Tibial nerve (tissue), 4 donors: ENCODE data around the gene TM4SF4. TPM values are rescaled to one million over a fixed set of nuclear protein-coding genes. Genes with fewer than 3 reads are reported as not detected.

ENCODE experiments used
- DNase-seq, 2 donors: peaks; one replicate each; pipeline ENCODE4 v3.0.0-alpha.2; 2019; ENCODE audit warnings: low spot score in 2 of 2
- H3K27ac ChIP-seq, 4 donors: fragments of 200-600 bp; sonication (generic) in 3 of 4; one replicate each; pipeline ENCODE4 v1.5.1; 2017 to 2019; ENCODE audit warnings: mild to moderate bottlenecking in 1 of 4
- H3K27me3 ChIP-seq, 2 donors: fragments of 200-600 bp; sonication (generic) in 1 of 2; one replicate each; pipeline versions ENCODE4 v1.5.1 to v1.6.0; 2017 to 2019
- H3K36me3 ChIP-seq, 3 donors: fragments of 200-600 bp; sonication (generic); one replicate each; pipeline ENCODE4 v1.5.1; 2018 to 2019
- H3K4me1 ChIP-seq, 4 donors: fragments of 200-600 bp; sonication (generic) in 3 of 4; one replicate each; pipeline ENCODE4 v1.5.1; 2017 to 2019
- H3K4me3 ChIP-seq, 4 donors: fragments of 200-600 bp; sonication (generic) in 3 of 4; one replicate each; pipeline ENCODE4 v1.5.1; 2017 to 2019; ENCODE audit warnings: mild to moderate bottlenecking in 1 of 4, moderate library complexity in 1 of 4
- H3K9me3 ChIP-seq, 4 donors: fragments of 200-600 bp; sonication (generic) in 3 of 4; one replicate each; pipeline ENCODE4 v1.5.1; 2017 to 2019
- EP300 ChIP-seq, 2 donors: sonication (generic); formaldehyde crosslinking; IDR thresholded peaks; one replicate each; pipeline ENCODE4 v1.6.1; 2017; ENCODE audit warnings: antibody characterized with exemption in 2 of 2, mild to moderate bottlenecking in 1 of 2
- POLR2A ChIP-seq, 2 donors: fragments of 450-650 bp; IDR thresholded peaks; one replicate each; pipeline ENCODE4 v1.6.1; 2017; ENCODE audit warnings: antibody characterized with exemption in 2 of 2, mild to moderate bottlenecking in 2 of 2, moderate library complexity in 2 of 2
- WGBS, 2 donors: methylation state at CpG; one replicate each; pipeline ENCODE4 v1.1.5; 2018; 5-methylcytosine and 5-hydroxymethylcytosine counted together
- total RNA-seq, 4 donors: library from RNA; depleted of rRNA; stranded (reverse); fragments of >200 nt; gene quantifications; one replicate each; pipeline ENCODE4 v1.1.0, GENCODE V29; 2016
- TF ChIP-seq, protein P1 (sequence below), 5 experiments: fragments of 200-600 bp in 3 of 5; fragments of 450-650 bp in 2 of 5; sonication (generic) in 3 of 5; IDR thresholded peaks; one replicate each; pipeline ENCODE4 v1.5.1; 2016 to 2019; ENCODE audit warnings: antibody characterized with exemption in 5 of 5, mild to moderate bottlenecking in 3 of 5, moderate library complexity in 2 of 5

The TM4SF4 gene
- total RNA-seq, 4 donors from 2014 or later, result not detected

DNA sequence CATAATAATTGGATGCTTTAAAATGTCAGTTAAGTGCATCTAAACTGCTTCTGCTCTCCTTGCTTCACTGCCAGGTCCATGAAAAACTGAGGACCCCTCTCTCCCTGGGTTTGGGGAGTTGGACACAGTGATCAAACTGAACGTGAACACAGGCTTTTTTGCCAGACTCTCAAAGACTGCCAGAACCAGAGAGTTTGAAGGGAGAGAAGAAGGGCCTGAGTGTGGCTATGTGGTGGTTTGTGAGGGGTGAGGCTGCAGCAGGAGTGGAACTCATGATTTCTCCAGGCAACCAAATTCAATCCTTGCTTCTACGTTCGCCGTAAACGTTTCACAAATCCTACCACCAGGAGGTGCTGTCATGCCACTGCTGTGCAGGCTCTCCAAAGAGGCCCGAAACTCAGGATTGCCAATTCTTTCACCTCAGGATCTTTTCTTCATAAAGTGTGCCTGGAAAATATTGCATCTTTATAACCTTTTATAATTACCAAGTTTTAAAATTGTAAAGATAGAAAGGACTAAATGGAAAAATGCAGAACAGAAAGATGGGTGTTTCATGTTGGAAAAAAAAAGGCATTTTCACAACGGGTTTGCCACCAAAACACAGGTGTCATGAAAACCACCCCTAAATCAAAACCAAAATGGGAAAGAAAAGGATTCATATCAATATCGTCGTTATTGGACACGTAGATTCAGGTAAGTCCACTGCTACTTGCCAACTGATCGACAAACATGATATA is 19.7 kb downstream of the TM4SF4 start:
- Histone ChIP-seq H3K36me3 (no peaks in the 10 kb centered on the region), H3K4me1 (no peaks in the 10 kb centered on the region), H3K4me3 (no peak overlapping the region), H3K27me3 (no peaks in the 10 kb centered on the region), H3K9me3 (peaks cover 0 to 6% (median 0%) of the 10 kb centered on the region in 4 donors), H3K27ac (no peak overlapping the region)
- WGBS, 2 donors, result 34% methylated on average over 11 of the region's 11 CpGs
- DNase-seq, result peak; percentile 47 to 76
- TF ChIP-seq, protein P1, sequence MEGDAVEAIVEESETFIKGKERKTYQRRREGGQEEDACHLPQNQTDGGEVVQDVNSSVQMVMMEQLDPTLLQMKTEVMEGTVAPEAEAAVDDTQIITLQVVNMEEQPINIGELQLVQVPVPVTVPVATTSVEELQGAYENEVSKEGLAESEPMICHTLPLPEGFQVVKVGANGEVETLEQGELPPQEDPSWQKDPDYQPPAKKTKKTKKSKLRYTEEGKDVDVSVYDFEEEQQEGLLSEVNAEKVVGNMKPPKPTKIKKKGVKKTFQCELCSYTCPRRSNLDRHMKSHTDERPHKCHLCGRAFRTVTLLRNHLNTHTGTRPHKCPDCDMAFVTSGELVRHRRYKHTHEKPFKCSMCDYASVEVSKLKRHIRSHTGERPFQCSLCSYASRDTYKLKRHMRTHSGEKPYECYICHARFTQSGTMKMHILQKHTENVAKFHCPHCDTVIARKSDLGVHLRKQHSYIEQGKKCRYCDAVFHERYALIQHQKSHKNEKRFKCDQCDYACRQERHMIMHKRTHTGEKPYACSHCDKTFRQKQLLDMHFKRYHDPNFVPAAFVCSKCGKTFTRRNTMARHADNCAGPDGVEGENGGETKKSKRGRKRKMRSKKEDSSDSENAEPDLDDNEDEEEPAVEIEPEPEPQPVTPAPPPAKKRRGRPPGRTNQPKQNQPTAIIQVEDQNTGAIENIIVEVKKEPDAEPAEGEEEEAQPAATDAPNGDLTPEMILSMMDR (IDR thresholded peaks at IDR 0.05), result peak; percentile 63 to 80 (median 76)
- TF ChIP-seq POLR2A (IDR thresholded peaks at IDR 0.05), result no peak
- TF ChIP-seq EP300 (IDR thresholded peaks at IDR 0.05), result no peak

DNA sequence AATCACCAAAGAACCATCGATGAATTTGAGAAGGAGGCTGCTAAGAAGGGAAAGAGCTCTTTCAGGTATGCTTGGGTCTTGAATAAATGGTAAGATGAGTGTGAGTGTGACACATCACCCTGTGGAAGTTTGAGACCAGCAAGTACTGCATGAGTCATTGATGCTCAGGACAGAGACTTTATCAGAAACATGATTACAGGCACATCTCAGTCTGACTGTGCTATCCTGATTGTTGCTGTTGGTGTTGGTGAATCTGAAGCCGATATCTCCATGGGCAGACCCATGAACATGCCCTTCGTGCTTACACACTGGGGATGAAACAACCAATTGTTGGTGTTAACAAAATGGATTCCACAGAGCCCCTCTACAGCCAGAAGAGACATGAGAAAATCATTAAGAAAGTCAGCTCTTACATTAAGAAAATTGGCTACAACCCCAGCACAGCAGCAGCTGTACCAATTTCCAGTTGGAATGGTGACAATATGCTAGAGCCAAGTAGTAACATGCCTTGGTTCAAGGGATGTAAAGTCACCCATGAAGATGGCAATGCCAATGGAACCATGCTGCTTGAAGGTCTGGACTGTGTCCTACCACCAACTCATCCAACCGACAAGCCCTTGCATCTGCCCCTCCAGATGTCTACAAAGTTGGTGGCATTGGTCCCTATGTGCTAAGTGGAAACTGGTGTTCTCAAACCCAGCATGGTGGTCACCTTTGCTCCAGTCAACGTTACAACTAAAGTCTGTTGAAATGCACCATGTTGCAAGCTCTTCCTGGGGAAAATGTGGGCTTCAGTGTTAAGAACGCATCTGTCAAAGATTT is 20.5 kb downstream of the TM4SF4 start:
- H3K27ac ChIP-seq, result no peak overlapping the region
- TF ChIP-seq POLR2A (IDR thresholded peaks at IDR 0.05) (no peak), EP300 (IDR thresholded peaks at IDR 0.05) (no peak)
- TF ChIP-seq, protein P1 (IDR thresholded peaks at IDR 0.05), result no peak
- H3K4me1 ChIP-seq, result no peaks in the 10 kb centered on the region
- no peak overlapping the region for H3K4me3 ChIP-seq
- no peaks in the 10 kb centered on the region for H3K36me3 ChIP-seq
- H3K9me3 ChIP-seq, result peaks cover 0 to 6% (median 0%) of the 10 kb centered on the region in 4 donors
- no peaks in the 10 kb centered on the region for H3K27me3 ChIP-seq
- WGBS, 2 donors, result 90 to 100% methylated on average over 6 of the region's 6 CpGs
- DNase-seq, result no peak

DNA sequence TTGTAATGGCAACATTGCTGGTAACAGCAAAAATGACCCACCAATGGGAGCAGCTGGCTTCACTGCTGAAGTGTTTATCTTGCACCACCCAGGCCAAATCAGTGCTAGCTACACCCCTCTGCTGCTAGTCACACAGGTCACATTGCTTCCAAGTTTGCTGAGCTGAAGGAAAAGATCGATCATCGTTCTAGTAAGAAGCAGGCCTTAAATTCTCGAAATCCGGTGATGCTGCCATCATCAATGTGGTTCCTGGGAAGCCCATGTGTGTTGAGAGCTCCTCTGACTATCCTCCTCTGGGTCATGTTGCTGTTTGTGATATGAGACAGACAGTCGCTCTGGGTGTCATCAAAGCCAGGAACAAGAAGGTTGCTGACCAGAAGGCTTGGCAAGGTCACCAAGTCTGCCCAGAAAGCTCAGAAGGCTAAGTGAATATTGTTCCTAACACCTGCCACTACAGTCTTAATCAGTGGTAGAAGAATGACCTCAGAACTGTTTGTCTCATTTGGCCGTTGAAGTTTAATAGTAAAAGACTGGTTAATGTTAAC is 21.2 kb downstream of the TM4SF4 start:
- H3K4me3 ChIP-seq, result no peak overlapping the region
- H3K36me3 ChIP-seq, result no peaks in the 10 kb centered on the region
- TF ChIP-seq EP300 (IDR thresholded peaks at IDR 0.05) (no peak), POLR2A (IDR thresholded peaks at IDR 0.05) (no peak)
- TF ChIP-seq, protein P1 (IDR thresholded peaks at IDR 0.05), result no peak
- no peak overlapping the region for H3K27ac ChIP-seq
- no peak for DNase-seq
- H3K4me1 ChIP-seq, result no peaks in the 10 kb centered on the region
- no peaks in the 10 kb centered on the region for H3K9me3 ChIP-seq
- no peaks in the 10 kb centered on the region for H3K27me3 ChIP-seq
- 88 to 98% methylated on average over 6 of the region's 6 CpGs for WGBS, 2 donors

DNA sequence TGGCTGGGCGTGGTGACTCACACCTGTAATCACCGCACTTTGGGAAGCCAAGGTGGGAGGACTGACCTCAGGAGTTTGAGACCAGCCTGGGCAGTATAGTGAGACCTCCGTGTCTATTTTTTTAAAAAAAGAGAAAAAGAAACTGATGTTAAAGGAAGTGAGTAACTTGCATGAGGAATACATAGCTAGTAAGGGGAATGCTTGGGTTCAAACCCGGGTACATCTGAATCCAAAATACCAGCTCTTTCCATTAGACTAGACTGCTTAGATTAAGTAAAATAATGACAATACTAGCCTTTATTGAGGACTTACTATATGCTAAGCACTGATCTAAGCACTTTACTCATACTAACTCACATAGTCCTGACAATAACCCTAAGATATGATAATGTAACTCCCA is 22.4 kb downstream of the TM4SF4 start:
- Histone ChIP-seq H3K27me3 (no peaks in the 10 kb centered on the region), H3K9me3 (no peaks in the 10 kb centered on the region), H3K36me3 (no peaks in the 10 kb centered on the region), H3K27ac (no peak overlapping the region), H3K4me3 (no peak overlapping the region), H3K4me1 (no peaks in the 10 kb centered on the region)
- TF ChIP-seq POLR2A (IDR thresholded peaks at IDR 0.05) (no peak), EP300 (IDR thresholded peaks at IDR 0.05) (no peak)
- TF ChIP-seq, protein P1 (IDR thresholded peaks at IDR 0.05), result no peak
- no peak for DNase-seq
- WGBS, 2 donors, result 88 to 93% methylated on average over 4 of the region's 4 CpGs
